ENCODE data around the gene GMEB1.
"Not testable (repeated sequence)": the region's sequence is repeated elsewhere in the genome, so short reads cannot be mapped to it uniquely, and the experiment has no call there.

DNA sequence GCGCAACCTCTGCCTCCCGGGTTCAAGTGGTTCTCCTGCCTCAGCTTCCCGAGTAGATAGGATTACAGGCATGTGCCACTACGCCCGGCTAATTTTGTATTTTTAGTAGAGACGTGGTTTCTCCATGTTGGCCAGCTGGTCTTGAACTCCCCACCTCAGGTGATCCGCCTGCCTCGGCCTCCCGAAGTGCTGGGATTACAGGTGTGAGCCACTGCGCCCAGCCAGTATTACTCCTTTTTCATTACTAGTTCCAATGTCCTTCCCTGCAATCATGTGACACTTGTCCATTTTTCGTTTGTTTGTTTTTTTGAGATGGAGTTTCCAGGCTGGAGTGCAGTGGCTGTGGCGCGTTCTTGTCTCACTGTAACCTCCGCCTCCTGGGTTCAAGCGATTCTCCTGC lies 4.4 kb downstream of the GMEB1 start:
- TF ChIP-seq, protein P1, sequence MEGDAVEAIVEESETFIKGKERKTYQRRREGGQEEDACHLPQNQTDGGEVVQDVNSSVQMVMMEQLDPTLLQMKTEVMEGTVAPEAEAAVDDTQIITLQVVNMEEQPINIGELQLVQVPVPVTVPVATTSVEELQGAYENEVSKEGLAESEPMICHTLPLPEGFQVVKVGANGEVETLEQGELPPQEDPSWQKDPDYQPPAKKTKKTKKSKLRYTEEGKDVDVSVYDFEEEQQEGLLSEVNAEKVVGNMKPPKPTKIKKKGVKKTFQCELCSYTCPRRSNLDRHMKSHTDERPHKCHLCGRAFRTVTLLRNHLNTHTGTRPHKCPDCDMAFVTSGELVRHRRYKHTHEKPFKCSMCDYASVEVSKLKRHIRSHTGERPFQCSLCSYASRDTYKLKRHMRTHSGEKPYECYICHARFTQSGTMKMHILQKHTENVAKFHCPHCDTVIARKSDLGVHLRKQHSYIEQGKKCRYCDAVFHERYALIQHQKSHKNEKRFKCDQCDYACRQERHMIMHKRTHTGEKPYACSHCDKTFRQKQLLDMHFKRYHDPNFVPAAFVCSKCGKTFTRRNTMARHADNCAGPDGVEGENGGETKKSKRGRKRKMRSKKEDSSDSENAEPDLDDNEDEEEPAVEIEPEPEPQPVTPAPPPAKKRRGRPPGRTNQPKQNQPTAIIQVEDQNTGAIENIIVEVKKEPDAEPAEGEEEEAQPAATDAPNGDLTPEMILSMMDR (optimal IDR thresholded peaks at IDR 0.05 in 1 of 3, IDR thresholded peaks at IDR 0.05 in 1 of 3, conservative IDR thresholded peaks at IDR 0.05 in 1 of 3; ENCODE audit: extremely low read depth in 1 of 3, insufficient read depth in 2 of 3, low read length in 3 of 3): not testable (repeated sequence)
- TF ChIP-seq EZH2 (IDR thresholded peaks at IDR 0.05; ENCODE audit: low read length): not testable (repeated sequence)
